H9 (cell line): ENCODE measurements around the gene ABCB1. TPM values are rescaled to one million over a fixed set of nuclear protein-coding genes. Genes with fewer than 3 reads are reported as not detected.

Experiments
- DNase-seq: peaks from one replicate; pipeline ENCODE4 v3.0.0-alpha.2; 2017
- H2AFZ ChIP-seq: one replicate; pipeline ENCODE4 v1.6.1; 2013; ENCODE audit warnings: mild to moderate bottlenecking, low read length, control low read depth, moderate library complexity
- H2AK5ac ChIP-seq: 2 replicates; pipeline ENCODE4 v1.6.1; 2013; ENCODE audit warnings: low read length, control low read depth, mixed read lengths; ENCODE audit not compliant: insufficient read length
- H2BK120ac ChIP-seq: one replicate; pipeline ENCODE4 v1.6.1; 2013; ENCODE audit warnings: low read depth, mild to moderate bottlenecking, low read length, control low read depth, inconsistent platforms; ENCODE audit not compliant: poor library complexity, severe bottlenecking
- H2BK12ac ChIP-seq: 2 replicates; pipeline ENCODE4 v1.6.1; 2013; ENCODE audit warnings: low read length, control low read depth, mixed read lengths, low read depth; ENCODE audit not compliant: insufficient read length
- H2BK15ac ChIP-seq: 2 replicates; pipeline ENCODE4 v1.6.1; 2013; ENCODE audit warnings: low read depth, low read length, control low read depth
- H2BK20ac ChIP-seq: one replicate; pipeline ENCODE4 v1.6.1; 2013; ENCODE audit warnings: low read depth, mild to moderate bottlenecking, low read length, control low read depth, inconsistent platforms; ENCODE audit not compliant: poor library complexity, severe bottlenecking
- H2BK5ac ChIP-seq: 2 replicates; pipeline ENCODE4 v1.6.1; 2013; ENCODE audit warnings: low read length, control low read depth, mixed read lengths; ENCODE audit not compliant: insufficient read length
- H3K14ac ChIP-seq: 2 replicates; pipeline ENCODE4 v1.6.1; 2013; ENCODE audit warnings: low read length, control low read depth; ENCODE audit not compliant: insufficient read depth
- H3K18ac ChIP-seq: 2 replicates; pipeline ENCODE4 v1.6.1; 2013; ENCODE audit warnings: low read depth, mild to moderate bottlenecking, mixed read lengths, low read length, control low read depth; ENCODE audit not compliant: insufficient read length
- H3K23ac ChIP-seq: 2 replicates; pipeline ENCODE4 v1.6.1; 2013; ENCODE audit warnings: low read length, control low read depth, mixed read lengths, low read depth; ENCODE audit not compliant: insufficient read length
- H3K23me2 ChIP-seq: 2 replicates; pipeline ENCODE4 v1.6.1; 2013; ENCODE audit warnings: low read depth, mild to moderate bottlenecking, mixed read lengths, low read length, control low read depth; ENCODE audit not compliant: insufficient read length, poor library complexity, severe bottlenecking
- H3K27ac ChIP-seq: 2 replicates; pipeline ENCODE4 v1.5.1; 2013; ENCODE audit warnings: low read length, control low read depth, mixed read lengths, low read depth; ENCODE audit not compliant: insufficient read length
- H3K27me3 ChIP-seq: 2 replicates; pipeline ENCODE4 v1.6.1; 2013; ENCODE audit warnings: low read length, control low read depth, inconsistent platforms; ENCODE audit not compliant: insufficient read depth
- H3K4ac ChIP-seq: 2 replicates; pipeline ENCODE4 v1.6.1; 2013; ENCODE audit warnings: low read depth, mild to moderate bottlenecking, control low read depth, inconsistent platforms, low read length, moderate library complexity
- H3K4me1 ChIP-seq: 2 replicates; pipeline ENCODE4 v1.6.1; 2013; ENCODE audit warnings: low read length, control low read depth, inconsistent platforms; ENCODE audit not compliant: insufficient read depth
- H3K4me2 ChIP-seq: 2 replicates; pipeline ENCODE4 v1.6.1; 2013; ENCODE audit warnings: low read length, control low read depth, mixed read lengths; ENCODE audit not compliant: insufficient read length, insufficient read depth
- H3K56ac ChIP-seq: 2 replicates; pipeline ENCODE4 v1.6.1; 2013; ENCODE audit warnings: low read depth, mild to moderate bottlenecking, mixed read lengths, low read length, control low read depth; ENCODE audit not compliant: insufficient read length
- H3K79me1 ChIP-seq: 2 replicates; pipeline ENCODE4 v1.6.1; 2013; ENCODE audit warnings: low read depth, mild to moderate bottlenecking, moderate library complexity, low read length, control low read depth, inconsistent platforms; ENCODE audit not compliant: insufficient read depth, poor library complexity, severe bottlenecking
- H3K79me2 ChIP-seq: 2 replicates; pipeline ENCODE4 v1.6.1; 2013; ENCODE audit warnings: low read length, control low read depth, inconsistent platforms; ENCODE audit not compliant: insufficient read depth
- H3K9ac ChIP-seq: 2 replicates; pipeline ENCODE4 v1.6.1; 2013; ENCODE audit warnings: low read length, control low read depth, mixed read lengths; ENCODE audit not compliant: insufficient read length; ENCODE audit errors: extremely low read depth
- H3K9me3 ChIP-seq: one replicate; pipeline ENCODE4 v1.6.1; 2013; ENCODE audit warnings: low read depth, low read length, inconsistent platforms; ENCODE audit not compliant: control insufficient read depth
- H3T11ph ChIP-seq: one replicate; pipeline ENCODE4 v1.6.1; 2013; ENCODE audit warnings: mild to moderate bottlenecking, low read length, control low read depth, inconsistent platforms
- H4K20me1 ChIP-seq: one replicate; pipeline ENCODE4 v1.6.1; 2013; ENCODE audit not compliant: control insufficient read depth, insufficient read length, insufficient read depth
- H4K5ac ChIP-seq: 2 replicates; pipeline ENCODE4 v1.6.1; 2013; ENCODE audit warnings: low read depth, mild to moderate bottlenecking, mixed read lengths, low read length, control low read depth; ENCODE audit not compliant: insufficient read length
- H4K8ac ChIP-seq: replicated peaks from 2 replicates; pipeline ENCODE4 v1.6.1; 2013; ENCODE audit warnings: low read length, control low read depth, mixed read lengths, low read depth; ENCODE audit not compliant: insufficient read length
- H4K91ac ChIP-seq: 2 replicates; pipeline ENCODE4 v1.6.1; 2013; ENCODE audit warnings: low read depth, mild to moderate bottlenecking, moderate library complexity, mixed read lengths, low read length, control low read depth; ENCODE audit not compliant: insufficient read length
- H3K27ac Mint-ChIP-seq, 3 experiments: 2 replicates in 2 of 3; 3 replicates in 1 of 3; pipeline ENCODE4 v1.8.0; 2020 to 2021; ENCODE audit warnings: mixed read lengths in 3 of 3, mild to moderate bottlenecking in 1 of 3, moderate library complexity in 1 of 3
- H3K27me3 Mint-ChIP-seq: 2 replicates; pipeline ENCODE4 v1.8.0; 2021; ENCODE audit warnings: low read depth, mild to moderate bottlenecking, moderate library complexity, mixed read lengths
- H3K36me3 Mint-ChIP-seq, 3 experiments: 2 replicates in 2 of 3; 3 replicates in 1 of 3; pipeline ENCODE4 v1.8.0; 2020 to 2021; ENCODE audit warnings: low read depth in 3 of 3, mixed read lengths in 3 of 3; ENCODE audit not compliant: insufficient read depth in 1 of 3
- H3K4me1 Mint-ChIP-seq, 2 experiments: 2 replicates each; pipeline ENCODE4 v1.8.0; 2020; ENCODE audit warnings: mixed read lengths in 2 of 2
- H3K4me3 Mint-ChIP-seq, 2 experiments: 2 replicates in 1 of 2; 3 replicates in 1 of 2; pipeline ENCODE4 v1.8.0; 2020 to 2021; ENCODE audit warnings: mild to moderate bottlenecking in 2 of 2, mixed read lengths in 2 of 2, moderate library complexity in 1 of 2
- H3K9me3 Mint-ChIP-seq, 2 experiments: 2 replicates in 1 of 2; 3 replicates in 1 of 2; pipeline ENCODE4 v1.8.0; 2020; ENCODE audit warnings: mild to moderate bottlenecking in 2 of 2, mixed read lengths in 2 of 2, moderate library complexity in 1 of 2
- whole genome bisulfite sequencing: extraction: QIAGEN DNeasy Blood & Tissue Kit; methylation state at CpG from one replicate; pipeline ENCODE4 v1.1.7; 2013; ENCODE audit warnings: missing lambda C conversion rate, low lambda C conversion rate, mixed read lengths; ENCODE audit not compliant: insufficient read length; ENCODE audit errors: extremely low coverage; 5-methylcytosine and 5-hydroxymethylcytosine counted together
- total RNA-seq: library from RNA; stranded (reverse); gene quantifications from 2 replicates; pipeline ENCODE4 v1.2.1, GENCODE V29; 2021
- TF ChIP-seq, protein P1 (sequence below): fragments of 200-600 bp; sonication (generic); conservative IDR thresholded peaks from 3 replicates; pipeline ENCODE4 v1.8.0; 2021; ENCODE audit warnings: antibody characterized with exemption, mild to moderate bottlenecking

Gene ABCB1
- total RNA-seq, 1 experiment from 2014 or later, result 0.33 TPM

DNA sequence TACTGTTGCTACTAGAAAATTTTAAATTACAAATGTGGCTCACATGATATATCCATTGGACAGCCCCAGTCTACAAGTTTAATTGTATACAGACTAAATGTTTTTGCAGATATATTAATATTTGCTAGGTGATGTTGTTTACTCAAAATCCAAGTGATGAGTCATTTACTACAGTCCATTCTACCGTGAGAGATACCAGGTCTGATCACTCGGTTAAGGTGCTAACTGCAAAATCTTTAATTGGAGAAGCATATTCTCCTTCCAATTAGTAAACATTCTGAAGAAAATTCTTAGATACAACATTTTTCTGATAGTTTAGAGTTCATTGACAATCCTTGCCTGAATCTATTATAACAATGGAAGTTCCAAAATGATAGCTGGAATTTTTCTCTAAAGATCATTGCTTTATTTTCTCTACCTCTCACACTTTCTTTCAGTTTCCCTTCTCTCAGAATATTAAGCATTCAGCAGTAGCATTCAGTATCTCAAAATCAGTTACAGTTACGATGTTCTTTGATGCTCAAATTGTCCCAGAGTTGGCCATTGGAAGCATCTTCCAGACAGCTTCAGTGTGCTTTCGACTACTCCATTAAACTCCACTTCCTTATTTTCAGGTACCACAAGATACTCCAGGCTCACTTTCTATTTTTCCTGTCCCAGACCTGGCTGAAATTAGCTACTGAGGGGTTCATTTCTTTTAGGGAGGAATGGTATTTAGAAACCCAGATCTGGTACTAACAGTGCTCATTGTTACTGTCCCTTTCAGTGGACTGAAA, 2.3 kb downstream of the ABCB1 start:
- TF ChIP-seq, protein P1, sequence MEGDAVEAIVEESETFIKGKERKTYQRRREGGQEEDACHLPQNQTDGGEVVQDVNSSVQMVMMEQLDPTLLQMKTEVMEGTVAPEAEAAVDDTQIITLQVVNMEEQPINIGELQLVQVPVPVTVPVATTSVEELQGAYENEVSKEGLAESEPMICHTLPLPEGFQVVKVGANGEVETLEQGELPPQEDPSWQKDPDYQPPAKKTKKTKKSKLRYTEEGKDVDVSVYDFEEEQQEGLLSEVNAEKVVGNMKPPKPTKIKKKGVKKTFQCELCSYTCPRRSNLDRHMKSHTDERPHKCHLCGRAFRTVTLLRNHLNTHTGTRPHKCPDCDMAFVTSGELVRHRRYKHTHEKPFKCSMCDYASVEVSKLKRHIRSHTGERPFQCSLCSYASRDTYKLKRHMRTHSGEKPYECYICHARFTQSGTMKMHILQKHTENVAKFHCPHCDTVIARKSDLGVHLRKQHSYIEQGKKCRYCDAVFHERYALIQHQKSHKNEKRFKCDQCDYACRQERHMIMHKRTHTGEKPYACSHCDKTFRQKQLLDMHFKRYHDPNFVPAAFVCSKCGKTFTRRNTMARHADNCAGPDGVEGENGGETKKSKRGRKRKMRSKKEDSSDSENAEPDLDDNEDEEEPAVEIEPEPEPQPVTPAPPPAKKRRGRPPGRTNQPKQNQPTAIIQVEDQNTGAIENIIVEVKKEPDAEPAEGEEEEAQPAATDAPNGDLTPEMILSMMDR, result no peak
- no peak for DNase-seq
- Histone ChIP-seq H3K23ac (no peak overlapping the region), H2BK5ac (no peak overlapping the region), H4K91ac (no peak overlapping the region), H3T11ph (no peak overlapping the region), H3K4me1 (no peaks in the 10 kb centered on the region), H3K56ac (no peak overlapping the region), H3K27ac (no peak overlapping the region), H4K8ac (no peak overlapping the region), H4K5ac (no peak overlapping the region), H2AFZ (no peak overlapping the region), H3K14ac (no peak overlapping the region), H3K27me3 (peaks cover 13% of the 10 kb centered on the region; the same call in 1 of the 2 replicates), H2BK15ac (no peak overlapping the region), H4K20me1 (no peaks in the 10 kb centered on the region), H3K18ac (no peak overlapping the region), H2AK5ac (no peak overlapping the region), H2BK12ac (no peak overlapping the region), H3K9ac (no peak overlapping the region), H3K9me3 (no peaks in the 10 kb centered on the region), H3K4me2 (no peak overlapping the region), H3K23me2 (peaks cover 10% of the 10 kb centered on the region), H3K4ac (no peak overlapping the region), H2BK20ac (no peak overlapping the region), H3K79me2 (no peaks in the 10 kb centered on the region), H2BK120ac (no peak overlapping the region), H3K79me1 (no peaks in the 10 kb centered on the region)
- WGBS, result no CpG with 5 or more reads among the region's 4 CpGs
- peaks cover 0 to 3% of the 10 kb centered on the region in 2 experiments; a peak in 3 of 5 replicates for H3K9me3 Mint-ChIP-seq
- peaks cover 67% of the 10 kb centered on the region for H3K27me3 Mint-ChIP-seq
- peaks cover 8 to 11% of the 10 kb centered on the region in 2 experiments for H3K4me1 Mint-ChIP-seq
- no peak overlapping the region for H3K4me3 Mint-ChIP-seq
- no peak overlapping the region for H3K27ac Mint-ChIP-seq
- no peaks in the 10 kb centered on the region for H3K36me3 Mint-ChIP-seq
